ENCODE data around the gene AMBRA1.

AMBRA1 gene

DNA sequence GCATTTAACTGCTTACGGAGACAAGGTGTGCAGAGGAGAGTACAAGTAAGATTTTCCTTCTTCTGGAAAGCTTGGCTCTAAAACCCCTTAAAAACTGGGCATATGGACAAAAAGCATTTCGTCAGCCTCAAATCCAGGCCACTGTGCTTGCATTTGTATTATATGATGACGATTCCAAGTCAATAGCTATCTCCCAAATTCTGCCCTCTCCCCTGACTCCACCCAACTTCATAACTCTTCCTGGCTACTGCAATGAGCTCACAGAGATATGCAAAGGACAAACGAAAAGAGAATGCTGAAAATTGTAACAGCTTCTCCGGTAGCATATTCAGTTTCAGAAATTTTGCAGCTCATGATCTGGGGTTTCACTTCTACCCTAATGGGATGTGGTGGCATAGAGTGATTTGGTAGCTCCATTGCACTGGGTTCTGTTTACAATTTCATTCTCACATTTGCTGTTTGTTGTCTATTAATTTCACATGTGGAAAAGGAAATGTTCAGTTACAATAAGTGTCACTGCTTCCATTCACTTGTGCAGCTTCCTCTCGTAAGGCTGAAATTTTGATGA is 156.6 kb downstream of the AMBRA1 start:
- DNase-seq (ENCODE audit: low read depth), result no peak

DNA sequence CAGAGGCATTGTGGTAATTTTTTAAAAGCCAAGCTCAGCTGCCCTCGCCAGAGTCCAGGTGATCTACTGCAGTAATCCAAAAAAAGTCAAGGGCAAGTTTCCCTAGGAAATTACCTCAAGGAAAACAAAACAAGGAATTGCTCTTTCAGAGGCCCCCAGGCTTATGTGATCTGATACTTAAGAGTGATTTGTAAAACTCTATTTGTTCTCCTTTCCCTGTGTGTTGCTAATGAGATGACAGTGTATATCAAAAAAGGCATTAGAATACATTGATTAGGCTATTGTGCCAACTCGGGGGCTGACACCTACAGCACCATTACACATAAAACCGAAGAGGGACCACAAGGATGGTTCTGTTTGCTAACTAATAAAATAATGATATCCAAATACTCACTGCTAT is 157.7 kb downstream of the AMBRA1 start:
- no peak for DNase-seq (ENCODE audit: low read depth)

DNA sequence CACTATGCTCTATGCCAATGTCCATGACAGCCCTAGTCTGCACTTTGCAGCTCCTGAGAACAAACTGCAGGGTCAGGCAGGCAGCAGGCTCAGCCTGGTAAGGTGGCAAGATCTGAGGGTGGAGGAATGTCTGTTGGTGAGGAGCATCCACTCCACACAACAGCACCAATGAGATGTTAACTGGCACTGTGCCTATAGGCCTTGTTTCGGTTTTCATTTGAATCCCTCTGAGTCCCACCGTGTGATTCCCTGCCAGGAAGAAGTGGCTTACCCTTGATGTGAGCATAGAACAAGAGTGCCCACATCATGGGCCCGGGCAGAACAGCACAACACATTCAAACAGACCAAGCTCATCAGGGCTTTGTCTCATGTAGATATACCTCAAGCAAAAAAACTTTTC is 158.1 kb downstream of the AMBRA1 start:
- DNase-seq (ENCODE audit: low read depth), result no peak

GRCh38 chr11:46431211-46431610 is 162.6 kb downstream of the AMBRA1 start:
- no peak for DNase-seq (ENCODE audit: low read depth)

GRCh38 chr11:46429717-46430116 is 164.1 kb downstream of the AMBRA1 start:
- DNase-seq (ENCODE audit: low read depth), result no peak

GRCh38 chr11:46427364-46427763 is 166.5 kb downstream of the AMBRA1 start:
- DNase-seq (ENCODE audit: low read depth), result no peak

DNA sequence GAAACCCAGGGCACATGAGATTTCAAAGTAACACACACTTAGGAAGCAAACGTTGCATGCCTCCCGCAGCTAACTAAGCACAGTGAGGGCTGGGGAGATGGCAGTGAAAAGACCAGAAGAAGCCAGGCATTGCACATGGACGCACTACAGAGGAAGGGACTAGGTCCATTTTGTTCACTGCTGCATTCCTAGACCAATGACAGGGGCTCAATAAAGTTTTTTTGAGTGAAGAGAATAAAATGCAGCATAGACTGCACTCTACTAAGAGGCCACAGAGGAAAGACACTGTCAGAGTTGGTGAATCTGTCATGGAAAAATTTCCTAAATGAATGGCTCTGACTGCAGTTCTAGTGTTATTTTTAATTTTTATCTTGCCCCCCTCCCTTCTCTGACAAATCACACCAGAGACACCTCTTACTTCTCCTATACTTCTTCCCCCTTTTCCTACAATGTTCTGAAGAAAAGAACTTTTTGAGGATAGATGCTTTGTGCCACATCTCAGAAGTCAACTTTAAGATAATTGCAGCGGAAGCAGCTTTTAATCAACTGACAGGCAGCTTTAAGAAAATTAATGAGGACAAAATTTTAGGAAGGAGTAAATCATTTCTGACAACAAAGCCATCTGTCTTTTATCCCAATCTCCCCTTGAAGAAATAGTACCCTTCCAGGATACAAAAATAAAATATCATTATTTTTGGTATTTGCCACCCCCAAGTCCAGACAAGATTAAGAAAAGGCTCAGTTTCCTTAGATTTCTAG is 167.4 kb downstream of the AMBRA1 start:
- DNase-seq (ENCODE audit: low read depth), result no peak

- DNase-seq (ENCODE audit: low read depth), result no peak
These were observed 171.2 kb downstream of the AMBRA1 start for GRCh38 chr11:46422588-46422987.

DNA sequence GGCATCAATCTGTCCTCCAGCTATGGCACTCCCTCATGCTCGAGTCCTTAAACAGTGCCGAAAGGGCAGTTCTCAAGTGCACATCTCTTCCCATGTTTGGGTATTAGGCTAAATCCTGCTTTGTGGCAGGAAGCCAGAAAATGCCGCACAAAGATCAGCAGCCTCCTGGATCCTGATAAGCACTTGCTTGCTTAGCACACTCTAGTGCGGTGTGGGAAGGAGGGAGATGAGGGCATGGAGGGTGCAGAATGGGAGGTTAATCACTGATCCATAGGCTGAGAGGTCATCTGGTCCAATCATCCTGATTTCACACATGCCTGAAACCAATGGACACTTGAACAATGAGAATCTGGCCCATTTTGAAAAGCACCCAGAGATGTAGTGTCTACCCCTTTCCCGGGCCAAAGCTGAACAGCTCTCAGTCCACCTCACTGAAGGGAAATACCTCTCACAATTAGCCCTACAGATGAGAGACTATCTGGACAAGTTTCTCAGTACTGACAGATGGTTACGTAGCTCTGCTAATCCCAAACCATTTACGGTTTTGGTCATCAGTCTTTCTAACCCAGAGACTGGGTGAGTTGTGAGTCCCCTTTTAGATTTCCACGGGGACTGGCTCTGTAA is 172.5 kb downstream of the AMBRA1 start:
- DNase-seq (ENCODE audit: low read depth), result no peak

DNA sequence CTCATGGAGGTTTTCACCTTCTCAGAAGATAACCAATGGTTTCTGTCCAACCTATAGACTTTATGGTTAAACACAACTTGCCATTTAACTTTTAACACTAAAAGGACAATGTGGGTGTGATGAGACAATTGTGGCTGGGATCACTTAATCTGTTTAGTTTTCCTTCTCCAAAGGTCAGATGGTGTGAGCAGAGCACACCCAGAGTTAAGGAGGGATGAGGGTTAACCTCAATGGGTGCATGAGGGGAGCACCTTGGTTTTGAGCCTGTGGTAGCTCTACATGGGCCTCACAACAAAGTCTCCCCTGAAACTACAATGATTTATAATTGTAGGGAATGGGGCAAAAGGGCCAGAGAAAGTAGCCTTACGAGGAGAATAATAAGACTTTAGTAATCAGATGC is 173.3 kb downstream of the AMBRA1 start:
- DNase-seq (ENCODE audit: low read depth), result no peak

DNA sequence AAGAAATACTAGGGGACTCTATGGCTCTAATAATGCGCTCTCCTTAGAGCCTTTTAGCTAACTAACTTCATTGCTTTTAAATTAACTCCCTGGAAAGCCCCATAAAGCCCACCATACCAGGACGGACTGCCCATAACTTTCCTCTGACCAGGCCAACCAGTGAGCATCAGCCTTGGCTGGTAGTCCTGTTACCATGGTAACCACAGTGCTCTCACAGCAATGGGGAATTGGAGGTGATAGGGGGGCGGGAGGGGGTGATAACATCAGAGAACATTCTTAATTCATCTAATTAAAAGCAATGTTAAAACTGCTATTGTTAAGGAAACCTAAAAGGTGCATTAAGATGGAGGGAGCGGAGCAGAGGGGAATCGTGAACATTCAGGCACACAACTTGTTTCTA is 175.1 kb downstream of the AMBRA1 start:
- no peak for DNase-seq (ENCODE audit: low read depth)

- no peak for DNase-seq (ENCODE audit: low read depth)
These were observed 176.1 kb downstream of the AMBRA1 start for GRCh38 chr11:46417711-46418110.

- DNase-seq (ENCODE audit: low read depth), result no peak
These were observed 178.9 kb downstream of the AMBRA1 start for GRCh38 chr11:46414879-46415278.

- DNase-seq (ENCODE audit: low read depth), result no peak
These were observed 179.4 kb downstream of the AMBRA1 start for GRCh38 chr11:46414466-46414796.

DNA sequence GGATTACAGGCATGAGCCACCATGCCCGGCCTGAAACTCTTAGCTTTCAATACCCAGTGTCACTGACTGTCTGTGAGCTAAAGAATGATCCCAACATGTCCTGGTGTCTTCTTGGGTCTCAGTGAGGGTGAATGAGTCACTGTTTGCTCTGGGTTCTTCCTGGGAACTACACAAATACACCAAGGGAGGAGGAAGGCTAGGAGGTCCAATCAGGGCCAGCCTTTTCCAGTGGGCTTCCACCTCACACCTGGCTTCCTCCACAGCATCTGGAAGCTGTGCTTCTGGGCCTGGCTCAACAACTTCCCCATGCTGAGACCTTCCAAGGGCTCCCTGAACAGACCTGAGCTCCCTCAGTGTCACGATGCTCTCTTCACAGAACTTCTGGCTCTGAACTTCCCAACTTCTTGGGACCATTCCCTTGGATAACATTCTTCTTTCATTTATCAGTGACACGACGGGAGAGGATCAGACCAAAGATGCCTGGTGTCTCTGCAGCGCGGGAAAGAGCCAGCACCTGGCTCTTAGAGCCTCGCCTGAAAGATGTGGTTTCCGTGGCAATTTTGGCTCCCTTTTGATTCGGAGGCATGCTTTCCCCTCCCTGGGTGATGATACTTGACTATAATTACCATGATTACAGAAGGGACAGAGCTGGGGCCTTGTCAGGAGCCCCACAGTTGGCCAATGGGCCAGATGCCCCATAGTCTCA is 179.9 kb downstream of the AMBRA1 start:
- DNase-seq (ENCODE audit: low read depth), result no peak

DNA sequence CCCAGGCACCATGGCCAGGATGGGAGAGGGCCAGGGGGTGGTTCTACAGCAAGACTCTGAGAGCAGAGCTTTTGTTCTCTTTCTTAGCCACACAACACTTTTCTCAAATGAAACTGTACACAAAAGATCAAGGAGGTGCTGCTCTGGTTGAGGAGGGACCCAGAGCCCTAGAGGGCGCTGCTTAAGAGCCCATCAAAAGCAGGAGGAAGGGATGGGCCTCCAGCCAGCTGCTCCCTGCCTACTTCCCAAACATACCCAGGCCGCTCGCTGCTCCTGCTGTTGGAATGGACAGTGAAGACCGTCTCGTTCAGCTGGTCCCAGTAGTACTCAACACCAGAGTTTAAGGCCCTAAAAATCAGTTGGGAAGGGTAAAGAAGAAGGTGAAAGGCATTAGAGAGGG is 183.8 kb downstream of the AMBRA1 start:
- no peak for DNase-seq (ENCODE audit: low read depth)

GRCh38 chr11:46408407-46408986 is 185.3 kb downstream of the AMBRA1 start:
- no peak for DNase-seq (ENCODE audit: low read depth)

GRCh38 chr11:46407635-46408034 is 186.2 kb downstream of the AMBRA1 start:
- DNase-seq (ENCODE audit: low read depth), result no peak

- no peak for DNase-seq (ENCODE audit: low read depth)
These were observed 189.3 kb downstream of the AMBRA1 start for GRCh38 chr11:46404476-46405017.

DNA sequence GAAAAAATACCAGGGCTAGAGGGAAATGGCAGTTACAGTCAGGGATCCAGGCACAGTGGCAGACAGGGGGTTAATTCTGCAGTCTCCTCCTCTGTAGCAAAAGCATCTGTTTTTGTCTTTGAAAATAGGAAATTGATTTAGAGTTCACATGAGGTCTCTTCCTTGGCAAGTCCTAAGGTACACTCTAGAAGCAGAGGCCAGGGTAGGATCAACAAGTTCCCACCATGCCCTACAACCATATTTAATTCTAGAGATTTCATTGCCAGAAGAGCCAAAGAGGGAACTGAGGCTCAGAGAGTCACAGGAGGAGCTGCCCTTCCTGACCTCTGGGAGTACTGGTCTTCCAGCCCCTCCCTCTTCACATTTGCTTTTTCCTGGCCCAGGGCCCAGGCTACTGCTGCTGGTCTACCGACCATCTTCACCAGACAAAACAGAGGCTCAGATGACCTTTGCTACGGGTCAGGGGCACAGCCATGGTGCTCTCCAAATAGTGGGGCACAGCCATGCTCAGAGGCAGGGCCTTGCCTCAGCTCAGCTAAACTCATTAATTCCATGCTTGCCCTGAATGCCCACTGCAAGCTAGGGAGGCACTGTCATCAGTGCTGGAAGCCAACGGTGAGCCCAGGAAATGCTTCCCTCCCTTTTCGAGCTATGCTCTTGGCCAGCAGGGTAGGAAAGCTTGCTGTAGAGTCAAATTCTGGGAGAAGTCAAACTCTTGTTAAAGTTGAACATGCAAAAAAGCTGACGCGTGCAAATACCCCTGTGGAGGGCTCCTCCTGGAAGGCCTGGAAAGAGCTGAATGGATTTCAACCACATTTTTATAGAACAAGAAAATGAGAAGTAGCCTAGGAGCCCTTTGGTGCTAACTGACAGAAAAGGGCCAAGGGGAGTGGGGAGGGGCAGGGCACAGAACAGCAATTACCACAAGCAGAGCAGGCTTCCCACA is 190.6 kb downstream of the AMBRA1 start:
- DNase-seq (ENCODE audit: low read depth), result no peak

- no peak for DNase-seq (ENCODE audit: low read depth)
These were observed 196.3 kb downstream of the AMBRA1 start for GRCh38 chr11:46397526-46397925.
